Vagina (tissue), 2 donors: ENCODE measurements around the gene CTSE. TPM values are rescaled to one million over a fixed set of nuclear protein-coding genes. Genes with fewer than 3 reads are reported as not detected.

Source experiments
- DNase-seq, 2 donors: peaks; one replicate each; pipeline ENCODE4 v3.0.0-alpha.2; 2017; ENCODE audit errors: extremely low spot score in 2 of 2
- H3K27ac ChIP-seq: fragments of 200-600 bp; sonication (generic); one replicate; pipeline ENCODE4 v1.5.1; 2019
- H3K27me3 ChIP-seq: fragments of 200-600 bp; sonication (generic); one replicate; pipeline ENCODE4 v1.5.1; 2019
- H3K36me3 ChIP-seq, 2 donors: fragments of 200-600 bp; sonication (generic); one replicate each; pipeline ENCODE4 v1.5.1; 2017 to 2019
- H3K4me1 ChIP-seq: fragments of 200-600 bp; sonication (generic); one replicate; pipeline ENCODE4 v1.5.1; 2019
- H3K4me3 ChIP-seq, 2 donors: fragments of 200-600 bp; sonication (generic); 1 replicate in 1 of 2; 2 replicates in 1 of 2; pipeline ENCODE4 v1.5.1; 2016 to 2019
- H3K9me3 ChIP-seq: fragments of 200-600 bp; sonication (generic); one replicate; pipeline ENCODE4 v1.5.1; 2019
- CTCF ChIP-seq, 3 experiments: fragments of 450-650 bp in 2 of 3; fragments of 200-600 bp in 1 of 3; sonication (generic) in 1 of 3; IDR thresholded peaks; one replicate each; pipeline ENCODE4 v1.5.1; 2017 to 2019; ENCODE audit warnings: antibody characterized with exemption in 3 of 3, mild to moderate bottlenecking in 2 of 3, moderate library complexity in 2 of 3
- POLR2A ChIP-seq, 2 donors: fragments of 450-650 bp; IDR thresholded peaks; one replicate each; pipeline ENCODE4 v1.6.1; 2017; ENCODE audit warnings: antibody characterized with exemption in 2 of 2, mild to moderate bottlenecking in 2 of 2, moderate library complexity in 2 of 2
- POLR2AphosphoS5 ChIP-seq, 2 donors: sonication (generic); formaldehyde crosslinking; IDR thresholded peaks; one replicate each; pipeline ENCODE4 v1.9.0; 2017; ENCODE audit warnings: antibody characterized with exemption in 2 of 2, mild to moderate bottlenecking in 2 of 2, low read depth in 1 of 2; ENCODE audit not compliant: insufficient read depth in 1 of 2
- intact Hi-C: fragments of 100-400 bp; cut with DNase I; formaldehyde crosslinking; loops from one replicate; pipeline ENCODE4 v1.15.1; 2023
- total RNA-seq: library from RNA; depleted of rRNA; stranded (reverse); fragments of >200 nt; gene quantifications from one replicate; pipeline ENCODE4 v1.2.3, GENCODE V29; 2016

The CTSE gene
- total RNA-seq, 1 donor from 2014 or later, result not detected

- no peaks in the 10 kb centered on the region for H3K36me3 ChIP-seq
- intact Hi-C loops, result loop anchor here (1.0 to 10.0 kb wide), 2 partner anchors 55 to 180 kb away; no protein-coding TSS in a partner anchor
- DNase-seq, result no peak
- no peaks in the 10 kb centered on the region for H3K9me3 ChIP-seq
- H3K4me3 ChIP-seq, result no peak overlapping the region
- no peak for TF ChIP-seq POLR2AphosphoS5 (IDR thresholded peaks at IDR 0.05; ENCODE audit: insufficient read depth in 1 of 2, low read depth in 1 of 2)
- no peak for TF ChIP-seq CTCF (IDR thresholded peaks at IDR 0.05)
- TF ChIP-seq POLR2A (IDR thresholded peaks at IDR 0.05), result no peak
- no peak overlapping the region for H3K27ac ChIP-seq
- H3K4me1 ChIP-seq, result peaks cover 19% of the 10 kb centered on the region
- no peaks in the 10 kb centered on the region for H3K27me3 ChIP-seq
These were observed 49.0 kb downstream of the CTSE start for GRCh38 chr1:205974712-205975111.

GRCh38 chr1:205973377-205974232 lies 50.1 kb downstream of the CTSE start:
- H3K27me3 ChIP-seq, result no peaks in the 10 kb centered on the region
- H3K4me3 ChIP-seq, result no peak overlapping the region
- no peak overlapping the region for H3K27ac ChIP-seq
- no peaks in the 10 kb centered on the region for H3K9me3 ChIP-seq
- intact Hi-C loops, result loop anchor here (10.0 kb wide), 1 partner anchor 179 kb away; no protein-coding TSS in a partner anchor
- no peaks in the 10 kb centered on the region for H3K36me3 ChIP-seq
- peaks cover 19% of the 10 kb centered on the region for H3K4me1 ChIP-seq
- TF ChIP-seq CTCF (IDR thresholded peaks at IDR 0.05), result no peak
- no peak for DNase-seq

- TF ChIP-seq CTCF (IDR thresholded peaks at IDR 0.05) (no peak), POLR2AphosphoS5 (IDR thresholded peaks at IDR 0.05; ENCODE audit: insufficient read depth in 1 of 2, low read depth in 1 of 2) (no peak), POLR2A (IDR thresholded peaks at IDR 0.05) (no peak)
- H3K27ac ChIP-seq, result no peak overlapping the region
- H3K27me3 ChIP-seq, result no peaks in the 10 kb centered on the region
- no peaks in the 10 kb centered on the region for H3K9me3 ChIP-seq
- H3K36me3 ChIP-seq, result no peaks in the 10 kb centered on the region
- DNase-seq, result no peak
- H3K4me3 ChIP-seq, result no peak overlapping the region
- intact Hi-C loops, result loop anchor here (10.0 kb wide), 1 partner anchor 178 kb away; no protein-coding TSS in a partner anchor
- H3K4me1 ChIP-seq, result peaks cover 19% of the 10 kb centered on the region
These were observed 51.1 kb downstream of the CTSE start for GRCh38 chr1:205972491-205973168.

DNA sequence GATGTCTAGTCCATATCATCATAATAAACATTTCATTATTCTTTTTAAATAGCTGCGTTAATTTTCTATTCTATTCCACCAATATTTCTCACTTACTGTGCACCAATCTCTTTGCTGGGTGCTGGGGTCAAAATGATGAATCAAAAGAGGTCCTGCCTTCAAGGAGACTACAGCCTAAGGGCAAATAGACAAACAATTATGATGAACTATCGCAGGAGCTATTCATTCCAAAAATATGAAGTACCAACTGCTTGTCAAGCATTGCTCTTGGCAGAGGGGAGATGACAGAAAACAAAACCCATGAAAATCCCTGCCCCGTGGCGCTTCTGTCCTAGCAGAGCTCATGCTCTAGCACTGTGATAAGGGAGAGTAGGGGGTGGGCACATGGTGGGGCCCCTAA lies 51.6 kb downstream of the CTSE start:
- TF ChIP-seq CTCF (IDR thresholded peaks at IDR 0.05) (no peak), POLR2AphosphoS5 (IDR thresholded peaks at IDR 0.05; ENCODE audit: insufficient read depth in 1 of 2, low read depth in 1 of 2) (no peak), POLR2A (IDR thresholded peaks at IDR 0.05) (no peak)
- no peak overlapping the region for H3K4me3 ChIP-seq
- peaks cover 18% of the 10 kb centered on the region for H3K4me1 ChIP-seq
- no peaks in the 10 kb centered on the region for H3K27me3 ChIP-seq
- H3K9me3 ChIP-seq, result no peaks in the 10 kb centered on the region
- H3K27ac ChIP-seq, result no peak overlapping the region
- no peak for DNase-seq
- intact Hi-C loops, result loop anchor here (10.0 kb wide), 1 partner anchor 177 kb away; no protein-coding TSS in a partner anchor
- H3K36me3 ChIP-seq, result no peaks in the 10 kb centered on the region
